Measurements from ENCODE around the gene RHBDL2. TPM values are rescaled to one million over a fixed set of nuclear protein-coding genes. Genes with fewer than 3 reads are reported as not detected.
"Not testable (repeated sequence)": the region's sequence is repeated elsewhere in the genome, so short reads cannot be mapped to it uniquely, and the experiment has no call there.

Gene RHBDL2
- total RNA-seq, 1 experiment from 2014 or later = 8.5 TPM

DNA sequence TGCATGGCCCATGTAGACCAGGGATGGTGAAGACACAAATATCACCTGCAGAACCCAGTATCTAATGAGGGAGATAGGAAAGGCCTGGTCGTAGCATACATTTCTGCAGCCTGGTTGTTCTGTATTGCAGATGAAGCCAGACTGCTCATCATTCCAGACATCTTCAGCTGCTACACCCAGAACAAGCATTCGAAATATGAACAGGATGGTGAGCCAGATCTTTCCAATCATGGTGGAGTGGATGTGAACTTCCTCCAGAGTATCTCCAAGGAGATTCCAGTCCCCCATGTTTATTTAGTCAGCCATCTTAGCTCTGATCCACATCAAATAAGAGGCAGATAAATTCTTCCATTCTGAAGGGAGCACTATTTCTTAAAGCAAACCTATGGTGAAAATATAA is 65.8 kb downstream of the RHBDL2 start:
- no peak for DNase-seq (ENCODE audit: low spot score)

DNA sequence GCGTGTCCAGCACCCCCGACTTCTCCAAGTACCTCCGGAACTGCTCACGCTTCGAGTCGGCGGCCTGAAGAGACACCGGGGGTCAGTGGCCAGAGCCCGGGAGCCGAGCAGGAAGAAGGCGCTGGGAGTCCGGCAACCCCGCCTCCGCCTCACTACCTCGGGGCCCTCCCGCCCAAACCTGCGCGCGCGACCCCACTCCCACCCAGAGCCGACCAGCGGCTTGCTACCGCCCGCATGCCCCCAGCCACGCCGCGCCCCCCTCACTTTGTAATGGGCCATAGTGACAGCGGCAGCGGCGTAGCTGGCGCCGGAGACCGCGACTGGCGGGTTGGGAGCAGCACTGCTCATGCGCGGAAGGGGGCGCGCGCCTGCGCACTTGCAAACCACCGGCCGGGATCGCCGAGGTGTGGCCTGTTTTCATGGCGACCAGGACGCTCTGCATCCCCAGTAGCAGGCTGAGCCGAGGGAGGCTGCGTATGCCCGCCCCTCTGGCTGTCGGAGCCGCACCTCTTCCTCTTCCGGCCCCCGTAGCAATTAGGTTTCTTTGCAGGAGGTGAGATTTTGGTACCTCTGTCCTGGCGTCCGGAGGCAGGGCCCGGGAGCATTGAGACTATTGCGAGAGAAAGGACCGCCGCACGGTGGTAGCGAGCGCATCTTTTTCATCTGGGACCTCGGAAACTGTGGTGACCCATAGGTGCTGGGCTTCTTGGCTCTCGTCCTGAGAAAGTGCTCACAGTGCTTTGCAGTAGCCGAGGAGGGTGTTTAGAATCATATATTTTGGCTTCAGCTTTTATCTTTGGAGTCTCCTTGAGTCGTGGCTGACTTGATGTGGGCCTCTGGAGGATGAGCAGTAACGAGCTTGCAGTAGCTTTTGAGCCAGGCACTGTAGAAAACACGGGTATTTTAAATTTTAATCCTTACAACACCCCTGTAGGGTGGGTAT is 68.3 kb downstream of the RHBDL2 start, which contains the start of gene MYCBP:
Gene MYCBP (minus strand): TSS at position 322 of the 943 bp plus-strand sequence. CDS start 43 bp downstream, at position 279.
- peak; percentile 94 for DNase-seq (ENCODE audit: low spot score)

DNA sequence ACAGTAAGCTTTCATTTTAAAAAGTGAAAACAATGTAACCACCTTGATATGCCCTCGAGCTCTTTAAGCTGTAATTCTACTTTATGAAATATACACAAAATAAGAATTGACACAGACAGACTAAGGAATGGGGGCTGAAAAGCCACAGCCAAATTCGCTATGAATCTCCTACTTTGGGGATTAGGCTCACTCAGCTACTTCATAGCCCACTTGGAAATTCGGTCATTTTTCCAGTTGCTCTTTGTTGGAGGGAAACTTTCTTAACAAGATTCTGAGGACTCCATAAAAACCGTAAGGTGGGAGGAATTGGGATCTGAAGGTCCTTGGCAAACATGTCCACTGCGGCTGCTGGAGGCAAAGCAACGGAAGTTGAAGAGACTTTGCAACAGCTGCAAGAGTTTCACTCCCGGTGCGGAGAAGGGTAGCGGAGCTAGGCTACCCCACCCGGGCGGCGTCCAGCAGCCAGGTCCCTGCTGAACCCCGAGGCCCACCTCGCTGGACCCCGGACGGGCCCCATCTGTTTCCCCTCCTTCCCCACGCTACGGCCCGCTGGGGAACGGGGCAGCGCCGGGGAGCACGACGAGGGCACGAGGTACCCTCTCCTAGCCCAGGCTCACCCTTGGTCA is 69.1 kb downstream of the RHBDL2 start:
- peak; percentile 12 for DNase-seq (ENCODE audit: low spot score)

DNA sequence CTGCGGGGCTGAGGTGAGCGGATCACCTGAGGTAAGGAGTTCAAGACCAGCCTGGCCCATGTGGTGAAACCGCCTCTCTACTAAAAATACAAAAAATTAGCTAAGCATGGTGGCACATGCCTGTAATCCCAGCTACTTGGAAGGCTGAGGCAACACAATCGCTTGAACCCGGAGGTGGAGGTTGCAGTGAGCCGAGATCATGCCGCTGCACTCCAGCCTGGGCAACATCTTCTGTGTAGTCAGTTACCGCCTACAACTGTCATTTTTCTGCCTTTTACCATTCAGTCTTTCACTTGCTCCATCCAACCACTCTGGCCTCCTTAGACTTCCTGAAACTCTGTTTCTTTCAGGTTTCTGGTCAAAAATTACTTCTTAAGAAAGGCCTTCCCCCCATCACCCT is 70.6 kb downstream of the RHBDL2 start:
- no peak for DNase-seq (ENCODE audit: low spot score)

DNA sequence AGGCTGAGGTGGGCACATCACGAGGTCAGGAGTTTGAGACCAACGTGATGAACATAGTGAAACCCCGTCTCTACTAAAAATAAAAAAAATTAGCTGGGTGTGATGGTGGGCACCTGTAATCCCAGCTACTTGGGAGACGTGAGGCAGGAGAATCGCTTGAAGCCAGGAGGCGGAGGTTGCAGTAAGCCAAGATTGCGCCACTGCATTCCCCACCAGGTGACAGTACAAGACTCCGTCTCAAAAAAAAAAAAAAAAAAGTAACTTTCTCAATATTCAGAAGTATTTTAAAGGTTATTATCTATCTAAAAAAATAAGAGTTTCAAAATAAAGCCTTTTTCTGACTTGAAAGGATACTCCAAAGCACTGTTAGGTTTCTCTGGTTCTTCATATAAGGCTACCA is 74.4 kb downstream of the RHBDL2 start:
- DNase-seq (ENCODE audit: low spot score) = no peak

DNA sequence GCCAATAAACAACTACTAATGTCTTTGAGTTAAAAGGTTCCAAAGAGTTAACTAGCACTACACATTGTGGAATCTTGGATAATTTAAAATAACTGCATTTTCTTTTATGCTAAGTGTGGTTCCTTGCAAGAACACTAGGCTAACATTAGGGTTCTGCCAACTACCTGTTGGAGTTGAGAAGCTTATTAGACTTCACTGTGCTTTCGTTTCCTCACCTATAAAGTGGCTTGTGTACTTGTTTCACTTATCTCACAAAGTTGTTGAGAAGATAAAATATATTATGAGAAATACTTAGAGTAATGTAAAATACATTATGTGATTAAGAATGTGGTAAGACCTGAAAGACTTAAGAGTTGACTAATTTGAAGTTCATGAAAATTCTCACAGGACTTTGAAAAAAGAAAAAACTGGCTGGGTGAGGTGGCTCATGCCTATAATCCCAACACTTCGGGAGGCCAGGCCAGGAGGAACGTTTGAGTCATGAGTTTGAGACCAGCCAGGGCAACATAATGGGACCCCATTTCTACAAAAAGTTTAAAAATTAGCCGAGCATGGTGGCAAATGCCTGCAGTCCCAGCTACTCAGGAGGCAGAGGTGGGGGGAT is 76.4 kb downstream of the RHBDL2 start:
- DNase-seq (ENCODE audit: low spot score) = no peak

DNA sequence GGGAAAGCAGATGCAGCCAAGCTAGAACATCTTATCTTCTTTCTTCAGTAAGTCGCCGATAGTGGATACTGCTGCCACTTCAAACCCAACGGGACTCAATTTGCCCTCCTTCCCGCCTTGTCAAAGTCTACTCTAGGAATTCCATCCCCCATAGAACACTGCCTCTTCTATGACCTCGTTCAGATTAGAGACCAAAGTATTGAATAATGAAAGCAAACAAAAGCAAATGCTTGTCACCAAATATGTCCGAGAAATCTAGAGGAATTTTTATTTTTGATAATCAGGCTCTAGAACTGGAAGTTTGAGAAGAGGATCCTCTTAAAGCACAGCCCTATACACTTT is 81.2 kb downstream of the RHBDL2 start:
- peak; percentile 13 for DNase-seq (ENCODE audit: low spot score)

DNA sequence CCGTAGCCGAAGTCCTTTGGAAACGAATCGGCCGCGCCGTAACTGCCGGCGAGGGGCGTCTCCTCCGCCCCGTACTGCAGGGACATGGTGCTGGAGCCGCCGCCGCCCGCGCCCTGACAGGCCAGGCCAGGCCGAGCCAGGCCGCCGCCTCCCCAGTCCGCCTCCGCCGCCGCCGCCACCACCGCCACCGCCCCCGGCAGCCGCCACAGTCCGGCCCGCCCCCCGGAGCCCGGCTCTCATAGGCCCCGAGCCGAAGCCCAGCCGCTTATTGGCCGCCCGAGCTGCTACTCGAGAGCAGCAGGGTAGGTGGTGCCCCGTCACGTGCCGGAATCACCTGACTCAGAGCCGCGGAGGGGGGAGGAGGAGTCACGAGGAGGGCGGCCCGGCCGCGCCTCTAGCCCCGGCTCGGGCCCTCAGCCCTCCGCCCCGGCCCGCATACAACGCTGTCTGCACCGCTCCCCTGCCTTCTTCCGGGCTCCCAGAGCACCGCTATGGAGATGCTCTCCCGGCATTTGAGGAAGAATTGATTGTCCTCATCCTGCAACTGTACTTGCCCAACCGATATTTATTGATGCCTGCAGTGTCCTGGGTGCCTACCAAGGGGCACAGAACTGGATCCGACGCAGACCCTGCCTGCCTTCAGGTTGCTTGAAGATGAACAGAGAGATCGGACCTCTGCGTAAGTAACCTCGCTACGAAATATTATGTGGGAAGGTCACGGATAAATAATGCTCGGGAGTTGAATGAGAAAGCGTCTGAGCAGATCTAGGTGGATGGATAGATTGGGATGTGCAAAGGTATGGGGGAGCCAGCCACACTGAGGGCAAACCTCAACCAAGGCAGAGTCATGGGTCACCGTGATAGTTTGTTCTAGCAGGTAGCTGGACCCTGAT is 81.8 kb downstream of the RHBDL2 start, which contains the start of gene RRAGC:
Gene RRAGC (minus strand): TSS at position 212 of the 893 bp plus-strand sequence. CDS start 126 bp downstream, at position 86.
- DNase-seq (ENCODE audit: low spot score) = peak; percentile 95

DNA sequence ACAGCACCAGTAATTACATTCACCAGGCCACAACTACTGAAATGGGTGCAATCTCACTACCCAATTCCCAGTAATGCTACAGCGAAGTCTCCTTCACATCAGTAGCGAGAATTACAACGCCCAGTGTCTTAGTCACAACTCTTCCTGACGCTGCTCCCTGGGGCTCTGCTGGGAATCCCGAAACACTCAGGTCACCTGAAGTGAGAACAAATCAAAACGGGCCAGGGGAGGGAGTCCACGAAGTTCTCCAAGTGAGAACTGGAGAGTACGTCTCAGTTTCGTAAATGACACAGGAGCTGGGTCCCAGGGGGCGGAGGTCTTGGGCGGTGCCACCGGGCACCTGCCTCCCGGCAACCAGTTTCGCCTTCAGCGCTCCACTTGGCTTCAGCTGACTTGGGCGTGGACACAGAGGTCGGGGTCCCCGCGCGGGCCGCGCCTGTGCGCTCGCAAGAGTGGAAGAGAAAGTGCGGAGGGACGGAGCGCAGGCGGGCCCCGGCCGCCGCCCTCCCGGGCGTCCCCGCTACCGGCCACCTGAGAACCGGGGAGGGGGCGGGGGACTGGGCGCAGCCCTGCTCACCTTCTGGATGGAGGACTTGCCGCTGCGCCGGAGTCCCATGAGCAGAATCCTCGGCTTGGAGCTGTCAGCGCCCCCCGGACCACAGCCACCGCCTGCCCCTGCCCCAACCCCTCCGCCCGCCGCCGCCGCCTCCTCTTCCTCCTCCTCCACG is 82.6 kb downstream of the RHBDL2 start:
- DNase-seq (ENCODE audit: low spot score) = peak; percentile 48

DNA sequence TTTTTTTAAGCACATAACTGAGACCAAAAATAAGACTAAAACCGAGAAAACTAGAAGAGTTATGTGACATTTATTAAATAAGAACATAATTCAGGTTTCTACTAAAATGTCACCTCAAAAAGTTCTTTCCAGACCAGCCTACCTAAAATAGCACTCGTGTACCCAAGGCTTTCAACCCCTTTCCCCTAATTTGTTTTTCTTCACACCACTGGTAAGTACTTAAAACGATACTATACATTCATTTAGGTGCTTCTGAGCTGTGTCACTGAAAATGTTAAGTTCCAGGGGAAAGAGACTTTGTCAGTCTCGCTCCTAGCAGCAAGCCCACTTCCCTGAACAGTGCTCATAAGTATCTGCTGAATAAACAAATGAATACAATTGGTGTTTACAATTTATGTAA is 88.8 kb downstream of the RHBDL2 start:
- DNase-seq (ENCODE audit: low spot score) = no peak

DNA sequence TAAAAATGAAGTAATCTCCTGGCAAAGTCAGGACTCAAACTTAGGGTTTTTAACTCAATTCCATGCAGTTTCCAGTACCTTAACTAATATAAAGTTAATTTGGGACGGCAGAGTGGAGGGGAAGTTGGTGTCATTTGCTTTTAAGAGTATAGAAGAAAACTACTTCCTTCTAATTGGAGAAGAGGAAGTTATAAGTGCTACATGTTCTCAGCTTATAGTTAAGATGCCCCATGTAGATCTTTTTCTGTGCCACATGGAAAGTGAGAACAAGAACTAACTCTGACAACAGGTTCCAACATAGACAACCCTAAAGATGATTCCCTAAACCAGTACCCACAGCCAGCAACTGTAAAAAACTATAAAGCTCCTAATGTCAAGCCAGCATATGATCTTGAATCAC is 93.6 kb downstream of the RHBDL2 start:
- DNase-seq (ENCODE audit: low spot score) = no peak

DNA sequence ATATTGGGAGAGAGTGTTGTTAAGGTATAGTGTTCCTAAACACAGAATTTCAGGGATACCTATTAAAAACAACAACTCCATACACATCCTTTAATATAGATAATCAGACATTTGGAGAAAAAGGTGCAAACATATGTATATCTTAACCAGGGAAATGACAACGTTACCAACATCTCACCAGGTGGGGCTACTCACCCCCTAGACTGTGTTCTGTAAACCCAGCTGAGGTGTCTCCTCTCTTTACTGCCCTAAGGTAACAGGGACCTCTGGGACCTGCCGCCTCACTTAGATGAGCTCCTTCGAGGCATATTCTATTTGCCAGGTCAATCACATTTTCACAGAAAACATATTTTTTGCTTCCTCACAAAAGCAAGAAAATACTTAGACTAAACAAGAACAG is 95.4 kb downstream of the RHBDL2 start:
- no peak for DNase-seq (ENCODE audit: low spot score)

DNA sequence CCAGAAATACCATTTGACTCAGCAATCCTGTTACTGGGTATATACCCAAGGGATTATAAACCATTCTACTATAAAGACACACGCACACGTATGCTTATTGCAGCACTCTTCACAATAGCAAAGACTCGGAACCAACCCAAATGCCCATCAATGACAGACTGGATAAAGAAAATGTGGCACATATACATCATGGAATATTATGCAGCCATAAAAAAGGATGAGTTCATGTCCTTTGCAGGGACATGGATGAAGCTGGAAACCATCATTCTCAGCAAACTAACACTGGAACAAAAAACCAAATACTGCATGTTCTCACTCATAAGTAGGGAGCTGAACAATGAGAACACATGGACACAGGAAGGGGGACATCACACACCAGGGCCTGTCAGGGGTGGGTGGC is 96.5 kb downstream of the RHBDL2 start:
- not testable (repeated sequence) for DNase-seq (ENCODE audit: low spot score)

DNA sequence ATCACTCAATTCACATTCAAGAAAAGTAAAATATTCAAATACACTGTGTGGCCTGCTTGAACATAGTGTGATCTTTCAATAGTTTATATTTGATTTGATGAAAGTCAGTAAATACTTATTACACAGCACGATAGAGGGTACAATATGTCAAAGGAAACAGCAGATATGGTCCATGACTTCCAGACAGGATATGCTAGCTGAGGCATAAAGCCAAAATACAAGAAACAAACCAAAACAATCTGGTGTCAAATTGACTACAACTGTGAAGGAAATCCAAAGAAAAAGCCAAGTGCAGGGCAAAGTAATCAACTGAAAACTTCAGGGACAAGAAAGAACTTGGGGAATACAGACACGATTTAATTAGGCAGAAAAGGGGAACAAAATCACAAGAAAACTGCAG is 101.3 kb downstream of the RHBDL2 start:
- DNase-seq (ENCODE audit: low spot score) = no peak

DNA sequence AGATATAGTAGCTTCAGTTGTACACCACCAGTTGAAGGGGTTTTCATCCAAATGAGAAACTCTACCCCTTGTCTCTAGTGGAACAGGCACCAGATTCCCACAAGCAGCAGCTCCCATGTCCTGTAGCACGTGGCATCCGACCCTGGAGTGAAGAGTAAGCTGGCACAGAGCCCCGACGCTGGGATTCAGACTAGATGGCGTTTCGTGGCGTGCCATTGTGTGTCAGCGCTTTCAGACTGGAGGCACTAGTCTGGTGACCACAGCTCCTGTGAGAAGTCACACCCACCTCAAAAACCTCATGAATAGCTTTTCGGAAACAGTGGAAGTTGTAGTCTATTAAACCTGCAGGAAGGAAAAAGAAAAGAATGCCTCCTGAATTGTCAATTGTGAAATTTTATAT is 102.3 kb downstream of the RHBDL2 start:
- DNase-seq (ENCODE audit: low spot score) = no peak

DNA sequence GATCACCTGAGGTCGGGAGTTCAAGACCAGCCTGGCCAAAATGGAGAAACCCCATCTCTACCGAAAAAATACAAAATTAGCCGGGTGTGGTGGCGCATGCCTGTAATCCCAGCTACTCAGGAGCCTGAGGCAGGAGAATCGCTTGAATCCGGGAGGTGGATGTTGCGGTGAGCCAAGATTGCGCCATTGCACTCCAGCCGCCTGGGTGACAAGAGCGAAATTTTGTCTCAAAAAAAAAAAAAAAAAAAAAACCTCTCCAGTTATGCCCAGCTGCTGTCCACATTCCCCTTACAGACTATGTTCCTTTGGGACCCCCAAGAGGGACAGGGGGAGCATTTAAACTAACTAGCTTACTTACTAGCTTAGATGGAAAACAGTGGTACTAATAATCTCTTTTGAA is 105.3 kb downstream of the RHBDL2 start:
- DNase-seq (ENCODE audit: low spot score) = not testable (repeated sequence)
